AG04450 (cell line): ENCODE data around the gene CDH13. TPM values are rescaled to one million over a fixed set of nuclear protein-coding genes. Genes with fewer than 3 reads are reported as not detected.

Experiments used
- CTCF ChIA-PET: fragments of 300-600, 350-600 bp; formaldehyde crosslinking; extraction: SDS; loops from one replicate; lab custom pipeline; 2022; ENCODE audit warnings: antibody characterized with exemption, inconsistent platforms; lab: Charles Lee
- POLR2A ChIA-PET: fragments of 350-600 bp; formaldehyde crosslinking; extraction: SDS; loops from one replicate; lab custom pipeline; 2021; ENCODE audit warnings: antibody characterized with exemption, inconsistent platforms; lab: Yijun Ruan, JAX
- DNase-seq: peaks from one replicate; pipeline ENCODE4 v3.0.0-alpha.2; 2011; ENCODE audit warnings: low read depth, low spot score
- H3K27ac ChIP-seq: one replicate; pipeline ENCODE4 v1.5.1; 2012; ENCODE audit warnings: low read depth, low read length, control low read depth
- H3K27me3 ChIP-seq: one replicate; pipeline ENCODE4 v1.6.0; 2012; ENCODE audit warnings: low read length; ENCODE audit not compliant: control insufficient read depth, insufficient read depth
- H3K4me3 ChIP-seq: 2 replicates; pipeline ENCODE4 v1.5.1; 2011; ENCODE audit warnings: mild to moderate bottlenecking, low read depth, low read length, control low read depth
- H3K9me3 ChIP-seq: 2 replicates; pipeline ENCODE4 v1.5.1; 2012; ENCODE audit warnings: low read length; ENCODE audit not compliant: control insufficient read depth, insufficient read depth
- polyA plus RNA-seq: library from polyadenylated mRNA; depleted of rRNA; stranded (reverse); fragments of >200 nt; gene quantifications from 2 replicates; pipeline ENCODE4 v1.2.3, GENCODE V29; 2011
- TF ChIP-seq, protein P1 (sequence below): IDR thresholded peaks from 2 replicates; pipeline ENCODE4 v1.5.1; 2011; ENCODE audit warnings: low read depth, low read length, control low read depth, inconsistent platforms

CDH13 gene
- polyA plus RNA-seq, 1 experiment: 55.0 TPM

DNA sequence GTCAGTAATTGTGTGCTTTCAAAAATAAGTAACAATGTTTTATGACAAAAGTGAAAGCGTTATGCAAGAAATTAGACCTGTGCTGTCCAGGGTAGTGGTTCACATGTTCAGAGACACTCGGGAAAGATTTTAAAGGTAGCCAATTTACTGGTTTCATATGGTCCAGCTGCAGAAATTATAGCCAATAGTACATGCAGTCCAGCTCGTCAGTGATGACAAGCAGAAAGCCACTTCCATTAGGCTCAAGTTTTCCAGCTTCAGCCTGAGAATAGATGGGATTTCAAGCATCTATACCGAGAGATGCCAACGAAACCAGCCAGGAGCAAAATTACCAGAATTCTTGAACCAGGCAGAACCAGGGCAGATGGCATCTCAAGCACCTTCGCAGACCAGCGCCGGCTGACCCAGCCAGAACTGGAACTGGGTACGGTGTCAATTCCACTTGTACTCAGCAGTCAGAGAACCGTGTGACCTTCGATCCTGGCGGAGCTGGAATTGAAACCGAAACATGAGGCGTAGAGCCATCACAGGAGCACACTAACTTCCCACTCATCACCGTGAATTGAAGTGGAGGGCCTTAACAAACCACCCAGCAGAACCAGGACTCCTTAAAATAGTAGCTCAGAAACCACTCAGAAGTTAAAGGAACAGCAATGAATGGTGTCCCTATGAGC lies 973.2 kb downstream of the CDH13 start:
- H3K4me3 ChIP-seq: no peak overlapping the region
- POLR2A ChIA-PET: no interaction called here
- H3K9me3 ChIP-seq: no peaks in the 10 kb centered on the region
- no peak for DNase-seq
- H3K27ac ChIP-seq: no peak overlapping the region
- no peaks in the 10 kb centered on the region for H3K27me3 ChIP-seq
- CTCF ChIA-PET: no interaction called here
- TF ChIP-seq, protein P1, sequence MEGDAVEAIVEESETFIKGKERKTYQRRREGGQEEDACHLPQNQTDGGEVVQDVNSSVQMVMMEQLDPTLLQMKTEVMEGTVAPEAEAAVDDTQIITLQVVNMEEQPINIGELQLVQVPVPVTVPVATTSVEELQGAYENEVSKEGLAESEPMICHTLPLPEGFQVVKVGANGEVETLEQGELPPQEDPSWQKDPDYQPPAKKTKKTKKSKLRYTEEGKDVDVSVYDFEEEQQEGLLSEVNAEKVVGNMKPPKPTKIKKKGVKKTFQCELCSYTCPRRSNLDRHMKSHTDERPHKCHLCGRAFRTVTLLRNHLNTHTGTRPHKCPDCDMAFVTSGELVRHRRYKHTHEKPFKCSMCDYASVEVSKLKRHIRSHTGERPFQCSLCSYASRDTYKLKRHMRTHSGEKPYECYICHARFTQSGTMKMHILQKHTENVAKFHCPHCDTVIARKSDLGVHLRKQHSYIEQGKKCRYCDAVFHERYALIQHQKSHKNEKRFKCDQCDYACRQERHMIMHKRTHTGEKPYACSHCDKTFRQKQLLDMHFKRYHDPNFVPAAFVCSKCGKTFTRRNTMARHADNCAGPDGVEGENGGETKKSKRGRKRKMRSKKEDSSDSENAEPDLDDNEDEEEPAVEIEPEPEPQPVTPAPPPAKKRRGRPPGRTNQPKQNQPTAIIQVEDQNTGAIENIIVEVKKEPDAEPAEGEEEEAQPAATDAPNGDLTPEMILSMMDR: no peak

DNA sequence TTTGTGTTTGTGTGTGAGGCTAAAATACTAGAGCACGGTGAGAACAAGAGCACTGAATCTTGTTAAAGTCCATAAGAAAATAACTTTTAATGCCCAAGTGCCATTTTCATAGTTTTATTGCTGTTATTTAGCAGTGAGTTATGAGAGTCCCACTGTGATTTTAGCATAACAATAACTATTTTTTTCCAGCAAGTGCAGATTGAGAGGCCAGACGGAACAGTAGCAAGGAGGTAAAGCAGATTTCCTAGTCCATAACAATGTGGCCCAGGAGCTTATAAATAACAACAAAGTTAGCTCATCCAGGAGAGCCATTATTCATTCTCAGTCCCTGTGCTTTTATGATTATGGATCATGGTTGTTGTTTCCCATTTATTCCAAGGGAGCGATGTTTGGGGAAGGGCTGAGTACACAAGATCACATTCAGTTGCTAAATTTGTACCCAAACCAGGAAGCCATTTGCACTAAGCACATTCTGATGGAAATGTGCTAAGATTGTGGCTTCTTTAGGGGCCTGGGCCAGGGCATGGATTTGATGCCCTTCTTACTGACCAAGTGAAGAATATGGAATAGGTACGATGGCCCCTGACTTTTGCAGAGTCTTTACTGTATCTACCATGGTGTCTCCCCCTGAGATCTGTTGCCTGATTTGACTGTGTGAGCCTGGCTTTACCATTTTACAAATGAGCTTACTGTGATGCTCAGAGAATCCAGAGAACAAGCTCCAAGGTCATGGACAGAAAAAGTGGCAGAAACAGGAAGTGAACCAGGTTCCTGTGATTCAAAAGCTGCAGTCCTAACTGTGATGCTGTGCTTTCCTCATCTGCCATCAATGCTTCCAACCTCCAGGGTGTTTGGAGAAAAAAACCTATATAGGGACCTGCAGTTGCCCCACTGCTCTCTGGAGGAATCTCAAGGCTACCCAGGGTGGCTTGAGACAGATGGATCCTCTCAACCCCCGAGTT lies 976.3 kb downstream of the CDH13 start:
- no peak overlapping the region for H3K4me3 ChIP-seq
- TF ChIP-seq, protein P1: no peak
- H3K27ac ChIP-seq: no peak overlapping the region
- POLR2A ChIA-PET: no interaction called here
- DNase-seq: no peak
- CTCF ChIA-PET: no interaction called here
- no peaks in the 10 kb centered on the region for H3K27me3 ChIP-seq
- H3K9me3 ChIP-seq: no peaks in the 10 kb centered on the region

DNA sequence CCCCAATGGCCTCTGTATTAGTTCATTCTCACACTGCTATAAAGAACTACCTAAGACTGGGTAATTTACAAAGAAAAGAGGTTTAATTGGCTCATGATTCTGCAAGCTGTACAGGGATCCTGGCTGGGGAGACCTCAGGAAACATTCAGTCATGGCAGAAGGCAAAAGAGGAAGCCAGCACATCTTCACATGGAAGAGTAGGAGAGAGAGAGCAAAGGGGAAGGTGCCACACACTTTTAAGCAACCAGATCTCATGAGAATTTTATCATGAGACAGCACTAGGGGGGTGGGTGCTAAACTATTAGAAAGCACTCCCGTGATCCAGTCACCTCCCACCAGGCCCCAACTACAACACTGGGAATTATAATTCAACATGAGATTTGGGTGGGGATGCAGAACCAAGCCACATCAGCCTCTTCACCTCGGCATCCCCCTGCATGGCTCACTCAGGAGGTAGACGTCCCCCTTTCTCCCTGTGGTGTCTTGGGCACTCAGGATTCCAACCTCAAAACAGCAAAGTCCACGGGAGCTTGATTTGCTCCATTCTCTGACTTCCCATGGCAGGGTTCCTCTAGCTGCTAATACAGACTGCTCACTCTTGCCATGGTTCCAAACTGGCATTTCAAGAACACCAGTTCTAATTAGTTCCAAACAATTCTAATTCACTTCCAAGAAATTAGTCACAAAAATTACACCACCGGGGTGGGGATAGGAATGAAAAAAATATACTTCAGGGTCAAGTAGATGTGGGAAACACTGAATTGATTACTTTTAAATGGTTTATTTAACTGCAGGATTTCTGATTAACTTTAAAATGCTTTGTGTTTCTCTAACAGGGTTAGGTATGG lies 977.2 kb downstream of the CDH13 start:
- no peak for DNase-seq
- CTCF ChIA-PET: no interaction called here

DNA sequence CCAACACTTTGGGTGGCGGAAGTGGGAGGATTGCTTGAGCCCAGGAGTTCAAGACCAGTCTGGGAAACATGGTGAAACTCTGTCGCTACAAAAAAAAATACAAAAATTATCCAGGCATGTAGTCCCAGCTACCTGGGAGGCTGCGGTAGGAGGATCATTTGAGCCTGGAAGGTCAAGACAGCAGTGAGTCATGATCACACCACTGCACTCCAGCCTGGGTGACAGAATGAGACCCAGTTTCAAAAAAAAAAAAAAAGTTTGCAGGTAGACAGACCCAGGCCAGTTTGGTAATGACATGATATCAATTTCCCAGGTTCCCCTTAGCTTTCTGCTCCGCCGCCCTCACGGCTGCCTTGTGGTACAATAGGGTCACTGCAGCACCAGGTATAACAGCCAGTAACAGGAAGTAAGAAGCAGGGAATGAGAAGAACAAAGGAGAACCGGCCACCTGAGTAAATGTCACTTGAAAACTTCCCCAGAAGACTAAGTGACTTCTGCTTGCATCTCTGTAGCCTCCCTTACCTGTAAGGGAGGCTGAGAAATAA lies 979.8 kb downstream of the CDH13 start:
- Histone ChIP-seq H3K4me3 (no peak overlapping the region), H3K27ac (no peak overlapping the region), H3K9me3 (no peaks in the 10 kb centered on the region), H3K27me3 (no peaks in the 10 kb centered on the region)
- no peak for DNase-seq
- CTCF ChIA-PET: no interaction called here
- POLR2A ChIA-PET: no interaction called here
- TF ChIP-seq, protein P1: no peak

More for the DNA sequence above, 977.2 kb downstream of the CDH13 start:
- POLR2A ChIA-PET: no interaction called here
- Histone ChIP-seq H3K27me3 (no peaks in the 10 kb centered on the region), H3K9me3 (no peaks in the 10 kb centered on the region), H3K4me3 (no peak overlapping the region), H3K27ac (no peak overlapping the region)
- TF ChIP-seq, protein P1: no peak
